Suppressor macrophage treated with lipopolysaccharide for 1 hour (primary cell): ENCODE results near the gene VARS1.
"Not testable (repeated sequence)": the region's sequence is repeated elsewhere in the genome, so short reads cannot be mapped to it uniquely, and the experiment has no call there.

ENCODE experiments used
- DNase-seq, 3 donors: peaks; one replicate each; pipeline ENCODE4 v3.0.0-alpha.2; 2020 to 2022

VARS1 gene

GRCh38 chr6:31795616-31796298 is at the start of gene VARS1:
TSS of gene VARS1 (minus strand) at chr6:31795752. CDS start at chr6:31795217, 535 bp downstream.
- peak; percentile 97 to 99 (median 98) for DNase-seq

- no peak for DNase-seq
These were observed 49.0 kb upstream of the VARS1 start for GRCh38 chr6:31844507-31844906.

GRCh38 chr6:31842053-31842452 is 46.5 kb upstream of the VARS1 start:
- DNase-seq: no peak

- not testable (repeated sequence) for DNase-seq
These were observed 44.2 kb upstream of the VARS1 start for GRCh38 chr6:31839779-31840126.

GRCh38 chr6:31838968-31839367 is 43.4 kb upstream of the VARS1 start:
- DNase-seq: no peak

GRCh38 chr6:31838114-31838553 is 42.6 kb upstream of the VARS1 start:
- not testable (repeated sequence) for DNase-seq

- DNase-seq: no peak
These were observed 42.0 kb upstream of the VARS1 start for GRCh38 chr6:31837369-31838113.

- peak; percentile 64 to 81 (median 71) for DNase-seq
These were observed 41.2 kb upstream of the VARS1 start for GRCh38 chr6:31836474-31837368.

GRCh38 chr6:31836047-31836473 is 40.5 kb upstream of the VARS1 start:
- DNase-seq: no peak

GRCh38 chr6:31834367-31835250 is 39.1 kb upstream of the VARS1 start:
- peak; percentile 88 to 94 (median 90) for DNase-seq

- peak; percentile 58 to 64 (median 64) for DNase-seq
These were observed 36.0 kb upstream of the VARS1 start for GRCh38 chr6:31831350-31832215.

GRCh38 chr6:31830886-31831335 is 35.4 kb upstream of the VARS1 start:
- DNase-seq: no peak

- DNase-seq: peak; percentile 47 to 75 (median 73)
These were observed 34.2 kb upstream of the VARS1 start for GRCh38 chr6:31829633-31830283.

- peak; percentile 97 to 98 (median 98) for DNase-seq
These were observed 31.9 kb upstream of the VARS1 start, which contains the start of gene HSPA1B for GRCh38 chr6:31827286-31828079. TSS of gene HSPA1B (plus strand) at chr6:31827738. CDS start at chr6:31827951, 213 bp downstream.

- DNase-seq: peak in 1 of 3 donors; percentile 71
These were observed 31.3 kb upstream of the VARS1 start for GRCh38 chr6:31826793-31827285.

GRCh38 chr6:31825553-31825952 is 30.0 kb upstream of the VARS1 start:
- no peak for DNase-seq

- DNase-seq: peak; percentile 22 to 44 (median 37)
These were observed 28.1 kb upstream of the VARS1 start for GRCh38 chr6:31823592-31824196.

- DNase-seq: peak; percentile 92 to 97 (median 93)
These were observed 26.7 kb upstream of the VARS1 start for GRCh38 chr6:31822036-31822821.
